Measurements from ENCODE around the gene GET4.

GRCh38 chr7:869348-869747 lies 7.0 kb upstream of the GET4 start:
- TF ChIP-seq EZH2phosphoT487 (IDR thresholded peaks at IDR 0.05; ENCODE audit: insufficient read depth, low read depth) (no peak), EZH2 (IDR thresholded peaks at IDR 0.05; ENCODE audit: insufficient read depth, poor library complexity, severe bottlenecking) (no peak)
